Peyer's patch (tissue), 4 donors: ENCODE results near the gene FAM20C.

Experiments used
- POLR2A ChIP-seq, 2 donors: fragments of 450-650 bp; IDR thresholded peaks; one replicate each; pipeline ENCODE4 v1.5.1; 2017; ENCODE audit warnings: antibody characterized with exemption in 2 of 2, mild to moderate bottlenecking in 2 of 2, moderate library complexity in 2 of 2
- TF ChIP-seq, protein P1 (sequence below), 6 experiments: fragments of 450-650 bp in 4 of 6; fragments of 200-600 bp in 2 of 6; sonication (generic) in 1 of 6; IDR thresholded peaks; one replicate each; pipeline ENCODE4 v1.5.1; 2017 to 2019; ENCODE audit warnings: antibody characterized with exemption in 6 of 6, mild to moderate bottlenecking in 3 of 6, moderate library complexity in 1 of 6

DNA sequence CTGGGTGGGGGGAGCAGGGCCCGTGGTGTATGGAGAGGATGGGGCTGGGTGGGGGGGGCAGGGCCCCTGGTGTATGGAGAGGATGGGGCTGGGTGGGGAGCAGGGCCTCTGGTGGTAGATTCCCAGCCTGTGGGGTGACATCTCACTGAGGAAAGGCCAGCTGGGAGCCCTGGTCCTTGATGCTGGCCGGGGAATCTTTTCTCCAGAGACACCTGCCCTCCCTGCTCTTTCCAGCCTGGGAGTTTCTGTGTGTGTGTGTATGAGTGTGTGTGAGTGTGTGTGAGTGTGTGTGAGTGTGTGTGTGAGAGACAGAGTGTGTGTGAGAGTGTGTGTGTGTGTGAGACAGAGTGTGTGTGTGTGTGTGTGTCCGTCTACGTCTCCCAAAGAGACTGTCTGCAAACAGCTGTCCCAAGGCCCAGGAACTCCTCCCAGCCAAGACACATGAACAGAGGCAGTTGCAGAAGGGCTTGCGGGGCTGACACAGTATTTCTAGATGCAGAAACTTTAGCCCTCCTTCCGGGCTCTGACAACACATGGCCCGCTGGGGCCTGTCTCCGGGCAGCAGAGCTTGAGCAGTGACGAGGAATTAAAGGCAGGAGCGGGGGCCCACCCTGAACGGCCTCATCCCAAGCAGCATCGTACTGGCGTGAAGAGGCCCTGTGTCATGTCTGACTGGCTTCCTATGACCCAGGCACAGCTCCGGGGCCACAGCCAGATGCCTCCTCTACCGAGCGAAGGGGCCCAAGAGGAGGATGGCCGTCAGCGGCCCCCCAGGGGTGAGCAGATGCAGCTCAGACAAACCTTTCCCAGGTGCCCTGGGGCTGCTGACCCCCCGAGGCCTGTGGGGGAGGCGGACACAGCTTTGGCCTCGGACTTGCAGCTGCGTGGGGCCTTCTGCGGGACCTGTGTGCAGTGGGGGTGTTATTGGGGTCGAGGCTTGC lies 24.3 kb downstream of the FAM20C start:
- TF ChIP-seq, protein P1, sequence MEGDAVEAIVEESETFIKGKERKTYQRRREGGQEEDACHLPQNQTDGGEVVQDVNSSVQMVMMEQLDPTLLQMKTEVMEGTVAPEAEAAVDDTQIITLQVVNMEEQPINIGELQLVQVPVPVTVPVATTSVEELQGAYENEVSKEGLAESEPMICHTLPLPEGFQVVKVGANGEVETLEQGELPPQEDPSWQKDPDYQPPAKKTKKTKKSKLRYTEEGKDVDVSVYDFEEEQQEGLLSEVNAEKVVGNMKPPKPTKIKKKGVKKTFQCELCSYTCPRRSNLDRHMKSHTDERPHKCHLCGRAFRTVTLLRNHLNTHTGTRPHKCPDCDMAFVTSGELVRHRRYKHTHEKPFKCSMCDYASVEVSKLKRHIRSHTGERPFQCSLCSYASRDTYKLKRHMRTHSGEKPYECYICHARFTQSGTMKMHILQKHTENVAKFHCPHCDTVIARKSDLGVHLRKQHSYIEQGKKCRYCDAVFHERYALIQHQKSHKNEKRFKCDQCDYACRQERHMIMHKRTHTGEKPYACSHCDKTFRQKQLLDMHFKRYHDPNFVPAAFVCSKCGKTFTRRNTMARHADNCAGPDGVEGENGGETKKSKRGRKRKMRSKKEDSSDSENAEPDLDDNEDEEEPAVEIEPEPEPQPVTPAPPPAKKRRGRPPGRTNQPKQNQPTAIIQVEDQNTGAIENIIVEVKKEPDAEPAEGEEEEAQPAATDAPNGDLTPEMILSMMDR (IDR thresholded peaks at IDR 0.05) = no peak
- no peak for TF ChIP-seq POLR2A (IDR thresholded peaks at IDR 0.05)
